Fibroblast of the conjunctiva (primary cell): ENCODE measurements around the gene RDH5.
"Not testable (repeated sequence)": the region's sequence is repeated elsewhere in the genome, so short reads cannot be mapped to it uniquely, and the experiment has no call there.

ENCODE experiments used
- DNase-seq: peaks from one replicate; pipeline ENCODE4 v3.0.0-alpha.2; 2010; ENCODE audit warnings: low read depth

RDH5 gene

GRCh38 chr12:55745361-55746173 is 25.4 kb downstream of the RDH5 start:
- no peak for DNase-seq

- DNase-seq, result no peak
These were observed 26.1 kb downstream of the RDH5 start for GRCh38 chr12:55746174-55746912.

GRCh38 chr12:55746913-55747231 is 26.7 kb downstream of the RDH5 start:
- DNase-seq, result no peak

- no peak for DNase-seq
These were observed 28.2 kb downstream of the RDH5 start for GRCh38 chr12:55748230-55748993.

- no peak for DNase-seq
These were observed 35.1 kb downstream of the RDH5 start for GRCh38 chr12:55755246-55755645.

- no peak for DNase-seq
These were observed 37.5 kb downstream of the RDH5 start for GRCh38 chr12:55757701-55758100.

GRCh38 chr12:55758575-55758974 is 38.4 kb downstream of the RDH5 start:
- DNase-seq, result not testable (repeated sequence)

- DNase-seq, result no peak
These were observed 40.5 kb downstream of the RDH5 start for GRCh38 chr12:55760663-55761062.

- no peak for DNase-seq
These were observed 42.5 kb downstream of the RDH5 start for GRCh38 chr12:55762646-55763045.

GRCh38 chr12:55765736-55766290 is 45.6 kb downstream of the RDH5 start:
- no peak for DNase-seq

GRCh38 chr12:55767156-55767555 is 47.0 kb downstream of the RDH5 start:
- no peak for DNase-seq

GRCh38 chr12:55771736-55772135 is 51.5 kb downstream of the RDH5 start:
- no peak for DNase-seq
